GM12892 (cell line): ENCODE measurements around the gene PRKAA2.

Experiments used
- DNase-seq: peaks from one replicate; pipeline ENCODE4 v3.0.0; 2011; ENCODE audit not compliant: insufficient read length
- FAIRE-seq: peaks from 2 replicates; lab custom pipeline; 2011; peaks lifted over from hg19 to GRCh38; lab: Jason Lieb, UNC
- POLR2A ChIP-seq: IDR thresholded peaks from 2 replicates; pipeline ENCODE4 v1.6.1; 2011; ENCODE audit warnings: low read depth, low read length, control low read depth
- POLR2AphosphoS5 ChIP-seq: IDR thresholded peaks from 2 replicates; pipeline ENCODE4 v1.6.1; 2011; ENCODE audit warnings: low read depth, low read length, control low read depth
- TAF1 ChIP-seq: IDR thresholded peaks from 2 replicates; pipeline ENCODE4 v1.6.1; 2011; ENCODE audit warnings: low read depth, mild to moderate bottlenecking, control low read depth, low read length, borderline replicate concordance

Gene PRKAA2

DNA sequence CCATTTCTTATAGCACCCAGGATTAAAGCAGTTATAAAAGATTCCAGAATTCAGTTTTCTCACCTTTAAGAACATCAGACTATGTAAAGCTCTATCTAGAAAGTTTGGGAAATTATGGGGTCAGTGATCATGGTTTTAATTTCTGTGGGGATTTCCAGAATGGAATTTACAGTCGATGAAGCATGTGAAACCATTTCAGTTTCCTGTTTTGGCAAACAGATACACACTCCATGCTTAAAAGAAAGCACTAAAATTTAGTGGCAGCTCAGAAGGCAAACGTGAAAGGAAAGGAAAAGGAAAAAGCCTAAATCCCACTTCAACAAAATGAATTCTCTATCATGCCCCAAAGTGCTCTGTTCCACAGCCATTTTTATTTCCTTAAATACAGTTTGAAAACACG, 113.7 kb downstream of the PRKAA2 start:
- DNase-seq (no peak), FAIRE-seq (no peak)
- TF ChIP-seq POLR2AphosphoS5 (no peak), POLR2A (no peak), TAF1 (no peak)
